OCI-LY1 (cell line): ENCODE data around the gene HNRNPF.

ENCODE experiments used
- H2AFZ ChIP-seq: fragments of 200-600 bp; sonication (generic), shearing (Covaris generic); 2 replicates; pipeline ENCODE4 v1.6.0; 2014; ENCODE audit warnings: antibody characterized with exemption, mild to moderate bottlenecking, low read length
- H3F3A ChIP-seq: fragments of 200-600 bp; sonication (generic), shearing (Covaris generic); 2 replicates; pipeline ENCODE4 v1.6.0; 2014; ENCODE audit warnings: mild to moderate bottlenecking, antibody characterized with exemption, low read length, moderate library complexity; ENCODE audit not compliant: insufficient read depth
- H3K27ac ChIP-seq: fragments of 200-600 bp; sonication (generic); 2 replicates; pipeline ENCODE4 v1.5.1; 2014; ENCODE audit warnings: low read length, mixed run types, mild to moderate bottlenecking, low read depth; ENCODE audit not compliant: poor library complexity, severe bottlenecking
- H3K27me3 ChIP-seq: fragments of 200-600 bp; sonication (generic); 2 replicates; pipeline ENCODE4 v1.6.0; 2014; ENCODE audit warnings: antibody characterized with exemption, mild to moderate bottlenecking, low read length, moderate library complexity; ENCODE audit not compliant: insufficient read depth
- H3K36me3 ChIP-seq: fragments of 200-600 bp; sonication (generic); 2 replicates; pipeline ENCODE4 v1.6.1; 2014; ENCODE audit warnings: mild to moderate bottlenecking, antibody characterized with exemption, low read length, moderate library complexity, mixed read lengths; ENCODE audit not compliant: insufficient read depth
- H3K4me1 ChIP-seq: fragments of 200-600 bp; sonication (generic); 2 replicates; pipeline ENCODE4 v1.5.1; 2014; ENCODE audit warnings: mild to moderate bottlenecking, low read length, moderate library complexity; ENCODE audit not compliant: insufficient read depth, severe bottlenecking
- H3K4me2 ChIP-seq: fragments of 200-600 bp; sonication (generic), shearing (Covaris generic); 2 replicates; pipeline ENCODE4 v1.6.1; 2014; ENCODE audit warnings: low read length
- H3K4me3 ChIP-seq: fragments of 200-600 bp; sonication (generic); 2 replicates; pipeline ENCODE4 v1.5.1; 2014; ENCODE audit warnings: low read length, low read depth, mild to moderate bottlenecking, mixed read lengths; ENCODE audit not compliant: poor library complexity, severe bottlenecking
- H3K79me2 ChIP-seq: fragments of 200-600 bp; shearing (Covaris generic); 2 replicates; pipeline ENCODE4 v1.6.1; 2016; ENCODE audit warnings: mixed run types, low read length, mixed read lengths; ENCODE audit not compliant: insufficient read depth
- H3K9ac ChIP-seq: fragments of 200-600 bp; sonication (generic), shearing (Covaris generic); 2 replicates; pipeline ENCODE4 v1.6.1; 2014; ENCODE audit warnings: mild to moderate bottlenecking, low read length, mixed read lengths
- H3K9me2 ChIP-seq: fragments of 200-600 bp; sonication (generic), shearing (Covaris generic); 2 replicates; pipeline ENCODE4 v1.6.1; 2014; ENCODE audit warnings: low read depth, mild to moderate bottlenecking, low read length, mixed read lengths
- H3K9me3 ChIP-seq: fragments of 200-600 bp; shearing (Covaris generic); 2 replicates; pipeline ENCODE4 v1.6.1; 2014; ENCODE audit warnings: low read length, mixed read lengths
- H4K20me1 ChIP-seq: fragments of 200-600 bp; sonication (generic), shearing (Covaris generic); 2 replicates; pipeline ENCODE4 v1.6.0; 2016; ENCODE audit warnings: mild to moderate bottlenecking, low read length; ENCODE audit not compliant: insufficient read depth
- EZH2 ChIP-seq: fragments of 200-600 bp; sonication (generic), shearing (Covaris generic); IDR thresholded peaks from 2 replicates; pipeline ENCODE4 v1.8.0; 2017; ENCODE audit warnings: borderline replicate concordance, mixed run types, mild to moderate bottlenecking, antibody characterized with exemption, low read length, moderate library complexity, mixed read lengths
- TF ChIP-seq, protein P1 (sequence below): fragments of 200-600 bp; sonication (generic), shearing (Covaris generic); IDR thresholded peaks from 2 replicates; pipeline ENCODE4 v1.5.1; 2017; ENCODE audit warnings: mild to moderate bottlenecking, antibody characterized with exemption, low read length, moderate library complexity, mixed read lengths

HNRNPF gene

DNA sequence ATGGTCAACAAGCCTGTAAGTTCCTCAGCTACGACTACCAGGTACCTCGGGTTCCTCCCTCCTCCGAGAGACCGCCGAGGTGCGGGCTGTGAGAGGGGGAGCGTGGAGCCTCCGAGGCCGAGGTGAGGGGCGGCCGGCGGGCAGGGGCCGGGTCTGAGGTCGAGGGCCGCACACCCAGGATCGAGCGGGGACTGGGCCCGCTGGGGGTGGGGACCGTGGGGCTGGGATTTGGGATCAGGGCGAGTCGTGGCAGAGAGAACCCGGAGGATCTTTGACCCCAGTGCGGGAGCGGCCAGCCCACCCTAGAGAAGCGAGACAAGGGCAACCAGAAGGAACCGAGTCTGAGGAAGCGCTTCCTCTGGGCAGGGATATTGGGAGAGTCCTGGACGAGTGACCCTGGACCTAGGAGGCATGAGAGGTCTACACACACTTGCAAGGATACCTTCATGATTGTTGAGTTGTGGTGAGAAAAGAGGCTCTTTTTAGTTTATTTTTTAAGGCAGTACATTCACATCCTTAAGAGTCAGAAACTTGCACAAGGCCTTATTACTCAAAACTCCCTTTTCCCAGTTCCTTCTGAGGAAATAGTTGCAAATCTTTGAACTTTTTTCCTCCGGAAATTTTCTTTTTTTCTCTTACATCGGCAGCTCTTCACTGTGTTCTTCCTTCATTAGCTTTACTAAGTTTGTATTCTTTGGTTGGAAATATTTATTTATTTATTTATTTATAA lies 28.3 kb upstream of the HNRNPF start:
- Histone ChIP-seq H3K27ac (peak overlapping the region; percentile 57), H3K4me2 (peak overlapping the region; percentile 92), H3K9ac (peak overlapping the region; percentile 94), H3F3A (no peaks in the 10 kb centered on the region), H3K36me3 (peaks cover 8% of the 10 kb centered on the region), H3K9me2 (no peaks in the 10 kb centered on the region), H4K20me1 (no peaks in the 10 kb centered on the region), H3K27me3 (no peaks in the 10 kb centered on the region), H3K4me3 (peak overlapping the region; percentile 78), H3K79me2 (no peaks in the 10 kb centered on the region), H3K9me3 (no peaks in the 10 kb centered on the region), H3K4me1 (peaks cover 30% of the 10 kb centered on the region), H2AFZ (no peak overlapping the region)
- TF ChIP-seq EZH2: no peak
- TF ChIP-seq, protein P1, sequence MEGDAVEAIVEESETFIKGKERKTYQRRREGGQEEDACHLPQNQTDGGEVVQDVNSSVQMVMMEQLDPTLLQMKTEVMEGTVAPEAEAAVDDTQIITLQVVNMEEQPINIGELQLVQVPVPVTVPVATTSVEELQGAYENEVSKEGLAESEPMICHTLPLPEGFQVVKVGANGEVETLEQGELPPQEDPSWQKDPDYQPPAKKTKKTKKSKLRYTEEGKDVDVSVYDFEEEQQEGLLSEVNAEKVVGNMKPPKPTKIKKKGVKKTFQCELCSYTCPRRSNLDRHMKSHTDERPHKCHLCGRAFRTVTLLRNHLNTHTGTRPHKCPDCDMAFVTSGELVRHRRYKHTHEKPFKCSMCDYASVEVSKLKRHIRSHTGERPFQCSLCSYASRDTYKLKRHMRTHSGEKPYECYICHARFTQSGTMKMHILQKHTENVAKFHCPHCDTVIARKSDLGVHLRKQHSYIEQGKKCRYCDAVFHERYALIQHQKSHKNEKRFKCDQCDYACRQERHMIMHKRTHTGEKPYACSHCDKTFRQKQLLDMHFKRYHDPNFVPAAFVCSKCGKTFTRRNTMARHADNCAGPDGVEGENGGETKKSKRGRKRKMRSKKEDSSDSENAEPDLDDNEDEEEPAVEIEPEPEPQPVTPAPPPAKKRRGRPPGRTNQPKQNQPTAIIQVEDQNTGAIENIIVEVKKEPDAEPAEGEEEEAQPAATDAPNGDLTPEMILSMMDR: no peak

DNA sequence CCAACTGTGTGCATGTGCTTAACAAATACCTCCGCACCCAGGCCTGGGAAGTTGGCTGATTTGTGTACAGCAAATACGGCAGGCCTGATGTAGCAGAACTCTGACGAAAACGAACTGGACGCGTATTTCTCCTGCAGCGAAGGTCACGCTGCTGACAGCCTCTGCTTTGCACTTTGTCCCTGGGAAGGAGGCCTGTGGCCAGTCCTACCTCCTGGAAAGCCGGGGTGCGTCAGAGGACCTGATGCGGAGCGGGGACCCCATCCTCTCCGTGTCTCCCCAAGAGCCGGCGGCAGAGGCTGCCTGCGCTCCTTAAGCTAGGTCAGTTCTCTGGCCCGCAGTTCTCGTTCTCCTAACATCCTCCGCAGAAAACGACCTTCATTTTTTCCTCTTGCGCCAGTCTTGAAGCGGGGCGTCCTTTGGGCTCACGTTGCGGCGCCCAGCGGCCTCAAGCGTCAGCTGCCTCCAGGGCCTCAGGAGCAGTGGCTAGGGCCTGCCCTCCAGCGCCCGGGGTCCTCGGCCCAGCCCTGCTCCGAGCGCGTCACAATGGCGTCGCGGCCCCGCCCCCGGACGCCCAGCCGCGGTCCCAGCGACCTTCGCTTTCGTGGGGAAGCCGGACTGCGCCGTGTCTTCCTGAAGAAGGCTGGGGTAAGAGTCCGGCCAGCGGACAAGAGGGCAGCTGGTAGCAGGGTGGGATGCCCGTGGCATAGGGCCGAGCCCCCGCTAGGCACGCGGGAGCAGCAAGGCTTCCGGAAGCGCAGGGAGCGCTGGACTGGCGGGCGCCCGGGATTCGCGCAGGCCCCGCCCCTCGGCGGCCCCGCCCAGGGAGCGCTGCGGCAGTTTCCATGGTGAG lies 27.5 kb upstream of the HNRNPF start, which contains the start of gene ZNF487:
TSS of gene ZNF487 (plus strand) at position 821 of the 850 bp plus-strand sequence. CDS start 38,703 bp downstream, outside the sequence.
- H3K79me2 ChIP-seq: no peaks in the 10 kb centered on the region
- H3K9me2 ChIP-seq: no peaks in the 10 kb centered on the region
- H2AFZ ChIP-seq: no peak within 1 kb of the TSS
- TF ChIP-seq, protein P1: 0 out of 2 replicates have a peak, but pooled peaks have one; percentile 17
- TF ChIP-seq EZH2: no peak
- no peaks in the 10 kb centered on the region for H4K20me1 ChIP-seq
- H3K36me3 ChIP-seq: peaks cover 8% of the 10 kb centered on the region
- peak within 1 kb of the TSS; percentile 74 for H3K27ac ChIP-seq
- no peaks in the 10 kb centered on the region for H3F3A ChIP-seq
- no peaks in the 10 kb centered on the region for H3K9me3 ChIP-seq
- peak within 1 kb of the TSS; percentile 78 for H3K4me3 ChIP-seq
- peaks cover 30% of the 10 kb centered on the region for H3K4me1 ChIP-seq
- peak within 1 kb of the TSS; percentile 94 for H3K9ac ChIP-seq
- H3K4me2 ChIP-seq: peak within 1 kb of the TSS; percentile 92
- H3K27me3 ChIP-seq: no peaks in the 10 kb centered on the region

DNA sequence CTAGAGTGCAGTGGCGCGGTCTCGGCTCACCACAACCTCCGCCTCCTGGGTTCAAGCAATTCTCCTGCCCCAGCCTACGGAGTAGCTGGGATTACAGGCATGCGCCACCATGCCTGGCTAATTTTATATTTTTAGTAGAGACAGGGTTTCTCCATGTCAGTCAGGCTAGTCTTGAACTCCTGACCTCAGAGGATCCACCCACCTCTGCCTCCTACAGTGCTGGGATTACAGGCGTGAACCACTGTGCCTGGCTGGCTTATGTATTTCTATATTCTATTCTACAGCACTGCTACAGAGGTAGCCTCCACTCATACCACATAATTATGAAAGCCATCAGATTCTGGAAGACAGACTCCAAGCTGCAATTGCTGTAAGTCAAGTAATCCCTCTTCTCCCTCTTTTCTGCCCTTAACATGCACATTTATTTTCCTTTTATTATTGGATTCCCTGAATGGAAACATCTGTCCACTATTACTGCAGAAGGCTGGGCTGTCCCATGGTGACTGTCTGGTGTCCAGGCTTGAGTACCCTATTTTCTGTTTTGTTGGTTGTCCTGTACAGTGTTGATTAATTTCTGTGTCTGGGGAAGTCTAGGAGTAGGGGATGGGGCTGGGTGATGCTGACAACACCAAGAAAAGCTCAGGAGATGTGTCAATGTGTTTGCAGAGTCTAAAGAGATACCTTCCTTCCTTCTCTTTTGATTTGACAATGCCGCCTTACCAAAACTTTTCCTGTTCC lies 22.1 kb upstream of the HNRNPF start:
- Histone ChIP-seq H3K79me2 (no peaks in the 10 kb centered on the region), H2AFZ (no peak overlapping the region), H3K4me1 (peaks cover 16% of the 10 kb centered on the region), H3K9me2 (no peaks in the 10 kb centered on the region), H3K4me2 (no peak overlapping the region), H3K9me3 (no peaks in the 10 kb centered on the region), H3K27me3 (no peaks in the 10 kb centered on the region), H3K27ac (no peak overlapping the region), H3K36me3 (peaks cover 8% of the 10 kb centered on the region), H3K4me3 (no peak overlapping the region), H3F3A (no peaks in the 10 kb centered on the region), H3K9ac (no peak overlapping the region), H4K20me1 (no peaks in the 10 kb centered on the region)
- TF ChIP-seq EZH2: no peak
- TF ChIP-seq, protein P1: no peak
